HepG2 (cell line): ENCODE measurements around the gene DPEP3. TPM values are rescaled to one million over a fixed set of nuclear protein-coding genes. Genes with fewer than 3 reads are reported as not detected.

Source experiments
- ATAC-seq: fragments of 200-7000 bp; cut with Tn5 transposase; 3 replicates; pipeline ENCODE4 v1.9.1; 2020; ENCODE audit warnings: mild to moderate bottlenecking, moderate library complexity
- BruUV-seq: library from RNA; stranded (reverse); fragments of 400-500 nt; replicated peaks from 2 replicates; lab custom pipeline; 2021; lab: Mats Ljungman, UMichigan
- CTCF ChIA-PET: fragments of 300-600 bp; formaldehyde crosslinking; extraction: SDS; loops from one replicate; lab custom pipeline; 2021; ENCODE audit warnings: low total read pairs, inconsistent platforms, low intra/inter-chr PET ratio; lab: Yijun Ruan, JAX
- POLR2A ChIA-PET: fragments of 350-600 bp; sonication (Branson Sonifier 250); formaldehyde crosslinking; loops from one replicate; lab custom pipeline; 2020; ENCODE audit warnings: antibody characterized with exemption, inconsistent platforms; lab: Yijun Ruan, JAX
- DNase-seq: peaks from one replicate; pipeline ENCODE4 v3.0.0-alpha.2; 2015; ENCODE audit warnings: low spot score
- FAIRE-seq: peaks from 3 replicates; lab custom pipeline; 2011; peaks lifted over from hg19 to GRCh38; lab: Jason Lieb, UNC
- H2AFZ ChIP-seq: one replicate; pipeline ENCODE4 v1.6.1; 2011; ENCODE audit warnings: low read length, inconsistent platforms
- H3K27ac ChIP-seq: fragments of 300-600 bp; 3 replicates; pipeline ENCODE4 v1.8.0; 2011; ENCODE audit warnings: mixed run types, mild to moderate bottlenecking, mixed read lengths, low read length, inconsistent platforms; ENCODE audit not compliant: insufficient read depth; ENCODE audit errors: extremely low read length
- H3K27me3 ChIP-seq, 2 experiments: fragments of 200-600 bp in 1 of 2; 2 replicates in 1 of 2; 3 replicates in 1 of 2; pipeline versions ENCODE4 v1.6.0 to v1.8.0; 2011; ENCODE audit warnings: low read length in 2 of 2, mild to moderate bottlenecking in 2 of 2, moderate library complexity in 2 of 2, inconsistent platforms in 1 of 2; ENCODE audit not compliant: insufficient read depth in 2 of 2, control insufficient read depth in 1 of 2
- H3K36me3 ChIP-seq, 2 experiments: fragments of 200-600 bp in 1 of 2; replicated peaks in 1 of 2; 2 replicates in 1 of 2; 3 replicates in 1 of 2; pipeline versions ENCODE4 v1.5.1 to v1.8.0; 2011; ENCODE audit warnings: low read length in 2 of 2, inconsistent platforms in 1 of 2; ENCODE audit not compliant: insufficient read depth in 2 of 2, control insufficient read depth in 1 of 2
- H3K4me1 ChIP-seq: 2 replicates; pipeline ENCODE4 v1.5.1; 2012; ENCODE audit warnings: low read length, inconsistent platforms; ENCODE audit not compliant: insufficient read depth
- H3K4me2 ChIP-seq: 2 replicates; pipeline ENCODE4 v1.6.0; 2011; ENCODE audit warnings: low read depth, low read length, inconsistent platforms
- H3K4me3 ChIP-seq, 3 experiments: fragments of 200-600 bp in 1 of 3; sonication (generic), shearing (Covaris generic) in 1 of 3; replicated peaks in 1 of 3; 2 replicates each; pipeline ENCODE4 v1.5.1; 2011 to 2016; ENCODE audit warnings: low read length in 3 of 3, inconsistent platforms in 2 of 3, low read depth in 2 of 3, mild to moderate bottlenecking in 2 of 3, control low read depth in 1 of 3, mixed read lengths in 1 of 3; ENCODE audit not compliant: insufficient read depth in 1 of 3
- H3K79me2 ChIP-seq: one replicate; pipeline ENCODE4 v1.6.1; 2011; ENCODE audit warnings: low read length, inconsistent platforms; ENCODE audit not compliant: insufficient read depth
- H3K9ac ChIP-seq: 2 replicates; pipeline ENCODE4 v1.6.0; 2011; ENCODE audit warnings: mild to moderate bottlenecking, low read depth, low read length, inconsistent platforms; ENCODE audit not compliant: insufficient read depth
- H3K9me3 ChIP-seq: 2 replicates; pipeline ENCODE4 v1.5.1; 2012; ENCODE audit warnings: mild to moderate bottlenecking, low read length
- H4K20me1 ChIP-seq: 2 replicates; pipeline ENCODE4 v1.6.0; 2011; ENCODE audit warnings: inconsistent platforms, mild to moderate bottlenecking, low read length, moderate library complexity; ENCODE audit not compliant: insufficient read depth
- CCDC6 ChIP-seq: sonication (generic); formaldehyde crosslinking; IDR thresholded peaks from 2 replicates; pipeline ENCODE4 v1.8.1; 2022; ENCODE audit warnings: mild to moderate bottlenecking, missing genetic modification reagents, moderate library complexity
- GPN1 ChIP-seq: sonication (generic); formaldehyde crosslinking; IDR thresholded peaks from 2 replicates; pipeline ENCODE4 v1.5.1; 2020; ENCODE audit warnings: missing genetic modification reagents, borderline replicate concordance
- HNRNPH1 ChIP-seq: fragments of 200-400 bp; formaldehyde crosslinking; optimal IDR thresholded peaks from 2 replicates; pipeline ENCODE3; 2017; ENCODE audit warnings: mild to moderate bottlenecking, low read depth, low read length
- NFATC3 ChIP-seq: sonication (generic); formaldehyde crosslinking; IDR thresholded peaks from 2 replicates; pipeline ENCODE4 v1.5.1; 2020; ENCODE audit warnings: mild to moderate bottlenecking, missing genetic modification reagents
- POLR2A ChIP-seq, 2 experiments: IDR thresholded peaks; 2 replicates each; pipeline ENCODE4 v1.6.1; 2011; ENCODE audit warnings: low read depth in 2 of 2, low read length in 2 of 2, mild to moderate bottlenecking in 1 of 2, moderate library complexity in 1 of 2; ENCODE audit not compliant: insufficient read depth in 1 of 2
- PRPF4 ChIP-seq: fragments of 200-400 bp; formaldehyde crosslinking; IDR thresholded peaks from 2 replicates; pipeline ENCODE4 v1.6.1; 2016; ENCODE audit warnings: low read length, low read depth; ENCODE audit not compliant: poor library complexity, severe bottlenecking
- THAP11 ChIP-seq: IDR thresholded peaks from 2 replicates; pipeline ENCODE4 v1.6.1; 2016; ENCODE audit warnings: missing biosample characterization, missing genetic modification reagents
- ZBTB42 ChIP-seq: sonication (generic); formaldehyde crosslinking; IDR thresholded peaks from 2 replicates; pipeline ENCODE4 v1.5.0; 2020; ENCODE audit warnings: mild to moderate bottlenecking, missing genetic modification reagents
- ZNF205 ChIP-seq: IDR thresholded peaks from 2 replicates; pipeline ENCODE4 v1.6.1; 2018; ENCODE audit warnings: missing biosample characterization, missing genetic modification reagents
- ZNF24 ChIP-seq: fragments of 450-650 bp; IDR thresholded peaks from 2 replicates; pipeline ENCODE4 v1.6.1; 2017; ENCODE audit warnings: antibody characterized with exemption, mild to moderate bottlenecking
- ZNF30 ChIP-seq: sonication (generic); formaldehyde crosslinking; IDR thresholded peaks from 2 replicates; pipeline ENCODE4 v1.5.0; 2020; ENCODE audit warnings: mild to moderate bottlenecking, missing genetic modification reagents
- ZNF773 ChIP-seq: sonication (generic); formaldehyde crosslinking; IDR thresholded peaks from 2 replicates; pipeline ENCODE4 v1.4.0; 2020; ENCODE audit warnings: missing genetic modification reagents, borderline replicate concordance
- WGBS: methylation state at CpG from one replicate; pipeline ENCODE4 v1.1.6; 2017; ENCODE audit warnings: low lambda C conversion rate; 5-methylcytosine and 5-hydroxymethylcytosine counted together
- in situ Hi-C: cut with HindIII; loops from 2 replicates; pipeline ENCODE4 v1.10.0; 2017; ENCODE audit warnings: low pct_unique_long_range_greater_than_20kb; ENCODE audit not compliant: extremely low pct_ligation_motif_present
- intact Hi-C: fragments of 100-400 bp; cut with micrococcal nuclease; formaldehyde crosslinking; loops from one replicate; pipeline ENCODE4 v1.10.0; 2022; ENCODE audit not compliant: unreplicated experiment
- polyA plus RNA-seq, 8 experiments: library from polyadenylated mRNA; depleted of rRNA in 3 of 8; stranded (reverse) in 7 of 8; unstranded in 1 of 8; fragments of >200 nt; fragmentation: Illumina TruSeq in 4 of 8; extraction: Trizol in 4 of 8; gene quantifications; 2 replicates each; pipeline versions ENCODE4 v1.2.1 to v1.2.3, GENCODE V29; 2011 to 2016; ENCODE audit warnings: low read depth in 4 of 8, missing spikeins in 1 of 8, mixed read lengths in 1 of 8; ENCODE audit not compliant: insufficient read depth in 1 of 8
- total RNA-seq, 5 experiments: library from RNA; depleted of rRNA; stranded (reverse); fragments of >200 nt; fragmentation: Illumina TruSeq; extraction: Trizol; gene quantifications; 2 replicates each; pipeline ENCODE4 v1.2.3, GENCODE V29; 2016; ENCODE audit warnings: low read depth in 1 of 5
- TF ChIP-seq, protein P1 (sequence below): sonication (generic); formaldehyde crosslinking; IDR thresholded peaks from 2 replicates; pipeline ENCODE4 v1.4.0; 2020; ENCODE audit warnings: mild to moderate bottlenecking, missing genetic modification reagents, borderline replicate concordance

The DPEP3 gene
- total and polyA plus RNA-seq, 2 of the 13 experiments (the other 11 are each of a cell fraction or from before 2014, with no cell fraction given): not detected

DNA sequence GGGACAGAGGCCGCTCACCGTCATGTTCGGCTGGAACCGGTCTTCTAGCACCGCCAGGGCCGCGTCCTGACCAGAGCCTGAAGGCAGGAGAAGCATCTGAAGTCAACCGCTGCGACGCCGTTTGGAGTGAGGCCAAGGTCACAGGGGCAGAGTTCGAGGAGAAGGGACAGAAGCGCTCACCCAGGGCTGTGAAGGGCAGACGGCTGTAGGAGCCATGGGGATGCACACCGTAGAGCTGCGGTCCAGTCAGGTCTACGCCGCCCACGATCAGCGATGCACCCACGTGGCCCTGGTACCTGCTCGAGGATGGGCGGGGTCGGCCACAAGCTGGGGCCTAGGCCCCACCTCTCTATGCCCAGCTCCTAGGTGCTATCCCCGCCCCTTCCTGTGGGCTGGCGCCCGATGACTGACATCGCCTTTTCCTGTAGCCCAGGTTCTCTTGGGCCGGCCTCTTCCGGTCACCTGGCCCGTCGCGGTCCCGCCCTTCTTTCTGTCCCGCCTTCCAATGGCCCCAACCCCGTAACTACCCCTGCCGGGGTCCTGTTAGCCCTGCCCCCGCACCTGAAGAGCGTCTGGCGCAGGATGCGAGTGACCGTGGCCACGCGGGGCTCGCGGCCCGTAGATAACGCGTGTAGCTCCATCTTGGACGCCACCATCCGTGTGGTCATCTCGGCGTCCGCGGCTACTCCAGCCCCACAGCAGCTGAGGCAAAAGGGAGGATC is 44.7 kb downstream of the DPEP3 start (continued):
- TF ChIP-seq THAP11 (CRISPR knock-in tag) (peak; percentile 87), ZBTB42 (peak; percentile 26; the same call in 1 of the 2 replicates), CCDC6 (peak; percentile 77), NFATC3 (CRISPR knock-in tag) (peak; percentile 98), ZNF205 (CRISPR knock-in tag) (peak; percentile 62; the same call in 1 of the 2 replicates), GPN1 (CRISPR knock-in tag) (no peak), ZNF773 (CRISPR knock-in tag) (peak; percentile 79; the same call in 1 of the 2 replicates)

DNA sequence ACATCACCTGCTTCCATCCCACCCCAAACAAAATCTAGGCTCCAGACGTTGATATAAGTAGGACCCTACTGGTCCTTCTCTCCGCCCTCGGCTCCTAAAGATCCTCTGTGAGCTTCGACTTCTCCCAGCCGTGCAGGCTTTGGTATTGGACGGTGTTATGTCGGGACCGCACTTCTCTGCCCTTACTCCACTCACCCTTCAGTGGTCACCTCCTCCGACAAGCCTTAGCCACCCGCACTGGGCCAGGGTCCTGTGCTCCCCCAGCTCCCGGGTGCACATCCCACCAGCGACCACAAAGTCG is 45.2 kb downstream of the DPEP3 start:
- Histone ChIP-seq H3K27me3 (no peaks in the 10 kb centered on the region; a peak in 1 of 5 replicates), H2AFZ (no peak overlapping the region), H3K4me1 (peaks cover 30% of the 10 kb centered on the region), H3K79me2 (peaks cover 24% of the 10 kb centered on the region), H3K4me2 (peak overlapping the region; percentile 99), H3K9ac (peak overlapping the region; percentile 67), H3K4me3 (peak overlapping the region; percentile 86 to 97 (median 97)), H4K20me1 (no peaks in the 10 kb centered on the region), H3K36me3 (peaks cover 2 to 6% of the 10 kb centered on the region in 2 experiments; a peak in 2 of 5 replicates), H3K9me3 (no peaks in the 10 kb centered on the region), H3K27ac (peak overlapping the region; percentile 35)
- DNase-seq (no peak), ATAC-seq (peak; percentile 8), FAIRE-seq (peak; percentile 4)
- intact Hi-C loops: loop anchor here (1.0 kb wide), 2 partner anchors 8 to 105 kb away; no protein-coding TSS in a partner anchor
- in situ Hi-C loops: loop anchor here (10.0 kb wide), 1 partner anchor 270 kb away; the partner anchor contains the start of genes ACD, C16orf86, ENKD1 and PARD6A
- BruUV-seq: TSS peak; percentile 22
- 7% methylated on average over 11 of the region's 13 CpGs for WGBS
- CTCF ChIA-PET: interaction anchor here (2.4 kb wide), 1 partner anchor 119 kb away, joined by 6 read pairs; no protein-coding TSS in a partner anchor
- POLR2A ChIA-PET: interaction anchor here (0.6 to 4.6 kb wide), 32 partner anchors 9 to 373 kb away, joined by 3 to 40 read pairs (median 5); partner anchors contain the start of genes ACD, CTCF, DDX28 and DPEP2
- TF ChIP-seq, protein P1, sequence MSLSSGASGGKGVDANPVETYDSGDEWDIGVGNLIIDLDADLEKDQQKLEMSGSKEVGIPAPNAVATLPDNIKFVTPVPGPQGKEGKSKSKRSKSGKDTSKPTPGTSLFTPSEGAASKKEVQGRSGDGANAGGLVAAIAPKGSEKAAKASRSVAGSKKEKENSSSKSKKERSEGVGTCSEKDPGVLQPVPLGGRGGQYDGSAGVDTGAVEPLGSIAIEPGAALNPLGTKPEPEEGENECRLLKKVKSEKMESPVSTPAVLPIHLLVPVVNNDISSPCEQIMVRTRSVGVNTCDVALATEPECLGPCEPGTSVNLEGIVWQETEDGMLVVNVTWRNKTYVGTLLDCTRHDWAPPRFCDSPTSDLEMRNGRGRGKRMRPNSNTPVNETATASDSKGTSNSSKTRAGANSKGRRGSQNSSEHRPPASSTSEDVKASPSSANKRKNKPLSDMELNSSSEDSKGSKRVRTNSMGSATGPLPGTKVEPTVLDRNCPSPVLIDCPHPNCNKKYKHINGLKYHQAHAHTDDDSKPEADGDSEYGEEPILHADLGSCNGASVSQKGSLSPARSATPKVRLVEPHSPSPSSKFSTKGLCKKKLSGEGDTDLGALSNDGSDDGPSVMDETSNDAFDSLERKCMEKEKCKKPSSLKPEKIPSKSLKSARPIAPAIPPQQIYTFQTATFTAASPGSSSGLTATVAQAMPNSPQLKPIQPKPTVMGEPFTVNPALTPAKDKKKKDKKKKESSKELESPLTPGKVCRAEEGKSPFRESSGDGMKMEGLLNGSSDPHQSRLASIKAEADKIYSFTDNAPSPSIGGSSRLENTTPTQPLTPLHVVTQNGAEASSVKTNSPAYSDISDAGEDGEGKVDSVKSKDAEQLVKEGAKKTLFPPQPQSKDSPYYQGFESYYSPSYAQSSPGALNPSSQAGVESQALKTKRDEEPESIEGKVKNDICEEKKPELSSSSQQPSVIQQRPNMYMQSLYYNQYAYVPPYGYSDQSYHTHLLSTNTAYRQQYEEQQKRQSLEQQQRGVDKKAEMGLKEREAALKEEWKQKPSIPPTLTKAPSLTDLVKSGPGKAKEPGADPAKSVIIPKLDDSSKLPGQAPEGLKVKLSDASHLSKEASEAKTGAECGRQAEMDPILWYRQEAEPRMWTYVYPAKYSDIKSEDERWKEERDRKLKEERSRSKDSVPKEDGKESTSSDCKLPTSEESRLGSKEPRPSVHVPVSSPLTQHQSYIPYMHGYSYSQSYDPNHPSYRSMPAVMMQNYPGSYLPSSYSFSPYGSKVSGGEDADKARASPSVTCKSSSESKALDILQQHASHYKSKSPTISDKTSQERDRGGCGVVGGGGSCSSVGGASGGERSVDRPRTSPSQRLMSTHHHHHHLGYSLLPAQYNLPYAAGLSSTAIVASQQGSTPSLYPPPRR: no peak
- no peak for TF ChIP-seq PRPF4
- TF ChIP-seq HNRNPH1: no peak
- no peak for TF ChIP-seq ZNF24
- TF ChIP-seq ZNF30: 0 out of 2 replicates have a peak, but pooled peaks have one; percentile 23
- TF ChIP-seq POLR2A (IDR thresholded peaks at IDR 0.05; ENCODE audit: insufficient read depth in 1 of 2, low read depth in 2 of 2, low read length in 2 of 2): no peak
